ENCODE data around the gene INHBA. TPM values are rescaled to one million over a fixed set of nuclear protein-coding genes. Genes with fewer than 3 reads are reported as not detected.

The INHBA gene
- total RNA-seq, 1 experiment from 2014 or later, result 1.7 TPM

DNA sequence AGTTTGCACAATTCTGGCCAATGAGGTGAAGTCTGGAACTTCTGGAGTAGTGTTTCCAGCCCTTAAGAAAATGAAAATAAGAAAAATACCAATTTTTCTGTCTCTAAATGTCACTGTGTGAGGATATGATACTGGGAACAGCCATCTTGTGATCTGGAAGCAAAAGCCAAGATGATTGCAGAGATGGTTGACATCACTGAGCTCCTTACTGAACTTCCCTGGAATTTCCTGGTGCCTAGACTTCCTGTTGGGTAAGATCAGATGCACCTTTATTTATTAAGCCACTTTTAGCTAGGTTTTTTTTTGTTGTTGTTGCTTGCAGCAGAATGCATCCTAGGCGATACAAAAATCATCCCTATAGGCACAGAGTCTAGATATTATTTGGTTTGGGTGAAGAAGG is 27.3 kb upstream of the INHBA start:
- Histone ChIP-seq H2BK12ac (ENCODE audit: insufficient read length, low read depth, low read length) (no peak overlapping the region), H2BK5ac (ENCODE audit: insufficient read length, low read length) (no peak overlapping the region), H3K79me2 (ENCODE audit: insufficient read depth, low read length) (no peaks in the 10 kb centered on the region), H4K20me1 (ENCODE audit: control insufficient read depth, insufficient read depth, insufficient read length) (no peaks in the 10 kb centered on the region), H2AFZ (ENCODE audit: low read length) (no peak overlapping the region), H4K91ac (ENCODE audit: insufficient read length, low read depth, low read length) (no peak overlapping the region), H3K4me1 (ENCODE audit: insufficient read depth, low read length) (no peaks in the 10 kb centered on the region), H2BK120ac (ENCODE audit: low read depth, low read length, poor library complexity, severe bottlenecking) (no peak overlapping the region), H2BK15ac (ENCODE audit: low read depth, low read length) (no peak overlapping the region), H3K9me3 (ENCODE audit: control insufficient read depth, low read depth, low read length) (no peaks in the 10 kb centered on the region), H3K23me2 (ENCODE audit: insufficient read length, low read depth, low read length, poor library complexity, severe bottlenecking) (no peaks in the 10 kb centered on the region), H3T11ph (ENCODE audit: low read length) (no peak overlapping the region), H3K56ac (ENCODE audit: insufficient read length, low read depth, low read length) (no peak overlapping the region), H4K5ac (ENCODE audit: insufficient read length, low read depth, low read length) (no peak overlapping the region), H2AK5ac (ENCODE audit: insufficient read length, low read length) (no peak overlapping the region), H3K18ac (ENCODE audit: insufficient read length, low read depth, low read length) (no peak overlapping the region), H2BK20ac (ENCODE audit: low read depth, low read length, poor library complexity, severe bottlenecking) (no peak overlapping the region), H4K8ac (replicated peaks; ENCODE audit: insufficient read length, low read depth, low read length) (no peak overlapping the region), H3K4ac (ENCODE audit: low read depth, low read length) (no peak overlapping the region), H3K79me1 (ENCODE audit: insufficient read depth, low read depth, low read length, poor library complexity, severe bottlenecking) (no peaks in the 10 kb centered on the region), H3K27ac (ENCODE audit: insufficient read length, low read depth, low read length) (no peak overlapping the region), H3K23ac (ENCODE audit: insufficient read length, low read depth, low read length) (no peak overlapping the region), H3K4me2 (ENCODE audit: insufficient read depth, insufficient read length, low read length) (no peak overlapping the region), H3K27me3 (ENCODE audit: insufficient read depth, low read length) (no peaks in the 10 kb centered on the region), H3K9ac (ENCODE audit: extremely low read depth, insufficient read length, low read length) (no peak overlapping the region), H3K14ac (ENCODE audit: insufficient read depth, low read length) (no peak overlapping the region)
- H3K36me3 Mint-ChIP-seq (ENCODE audit: insufficient read depth in 1 of 3, low read depth in 3 of 3), result no peaks in the 10 kb centered on the region
- H3K27ac Mint-ChIP-seq, result no peak overlapping the region
- H3K4me1 Mint-ChIP-seq, result peaks cover 17 to 22% of the 10 kb centered on the region in 2 experiments
- no peak for DNase-seq
- WGBS (ENCODE audit: extremely low coverage, insufficient read length, low lambda C conversion rate), result no CpG with 5 or more reads among the region's 1 CpG
- H3K27me3 Mint-ChIP-seq (ENCODE audit: low read depth), result no peaks in the 10 kb centered on the region; the same call in 1 of the 2 replicates
- H3K9me3 Mint-ChIP-seq, result no peaks in the 10 kb centered on the region
- H3K4me3 Mint-ChIP-seq, result no peak overlapping the region
- TF ChIP-seq, protein P1, sequence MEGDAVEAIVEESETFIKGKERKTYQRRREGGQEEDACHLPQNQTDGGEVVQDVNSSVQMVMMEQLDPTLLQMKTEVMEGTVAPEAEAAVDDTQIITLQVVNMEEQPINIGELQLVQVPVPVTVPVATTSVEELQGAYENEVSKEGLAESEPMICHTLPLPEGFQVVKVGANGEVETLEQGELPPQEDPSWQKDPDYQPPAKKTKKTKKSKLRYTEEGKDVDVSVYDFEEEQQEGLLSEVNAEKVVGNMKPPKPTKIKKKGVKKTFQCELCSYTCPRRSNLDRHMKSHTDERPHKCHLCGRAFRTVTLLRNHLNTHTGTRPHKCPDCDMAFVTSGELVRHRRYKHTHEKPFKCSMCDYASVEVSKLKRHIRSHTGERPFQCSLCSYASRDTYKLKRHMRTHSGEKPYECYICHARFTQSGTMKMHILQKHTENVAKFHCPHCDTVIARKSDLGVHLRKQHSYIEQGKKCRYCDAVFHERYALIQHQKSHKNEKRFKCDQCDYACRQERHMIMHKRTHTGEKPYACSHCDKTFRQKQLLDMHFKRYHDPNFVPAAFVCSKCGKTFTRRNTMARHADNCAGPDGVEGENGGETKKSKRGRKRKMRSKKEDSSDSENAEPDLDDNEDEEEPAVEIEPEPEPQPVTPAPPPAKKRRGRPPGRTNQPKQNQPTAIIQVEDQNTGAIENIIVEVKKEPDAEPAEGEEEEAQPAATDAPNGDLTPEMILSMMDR (conservative IDR thresholded peaks at IDR 0.05), result no peak
